IMR-90 (cell line): Measurements from ENCODE around the gene NGEF. TPM values are rescaled to one million over a fixed set of nuclear protein-coding genes. Genes with fewer than 3 reads are reported as not detected.

Experiments used
- ATAC-seq: fragments of 200-7000 bp; cut with Tn5 transposase; 2 replicates; pipeline ENCODE4 v1.9.1; 2020; ENCODE audit warnings: low read depth, mild to moderate bottlenecking, moderate library complexity
- BruUV-seq: library from RNA; stranded (reverse); fragments of 400-500 nt; replicated peaks from 2 replicates; lab custom pipeline; 2021; lab: Mats Ljungman, UMichigan
- CTCF ChIA-PET: fragments of 300-600 bp; formaldehyde crosslinking; extraction: SDS; loops from one replicate; lab custom pipeline; 2021; ENCODE audit warnings: antibody characterized with exemption; lab: Yijun Ruan, JAX
- POLR2A ChIA-PET: fragments of 300-600 bp; sonication (Branson Sonifier 250); formaldehyde crosslinking; loops from one replicate; lab custom pipeline; 2022; ENCODE audit warnings: antibody characterized with exemption; ENCODE audit not compliant: unreplicated experiment; lab: Charles Lee
- DNase-seq: peaks from one replicate; pipeline ENCODE4 v3.0.0; 2013
- H2AFZ ChIP-seq: replicated peaks from 2 replicates; pipeline ENCODE3; 2013; ENCODE audit warnings: low read length, mild to moderate bottlenecking; ENCODE audit not compliant: poor library complexity
- H2AK5ac ChIP-seq: 2 replicates; pipeline ENCODE4 v1.6.1; 2013; ENCODE audit warnings: low read depth, low read length, inconsistent platforms
- H2AK9ac ChIP-seq: replicated peaks from 2 replicates; pipeline ENCODE3; 2013; ENCODE audit warnings: mild to moderate bottlenecking, low read depth, low read length, moderate library complexity; ENCODE audit not compliant: poor library complexity
- H2BK120ac ChIP-seq: 2 replicates; pipeline ENCODE4 v1.6.1; 2013; ENCODE audit warnings: low read depth, low read length, inconsistent platforms
- H2BK15ac ChIP-seq: 3 replicates; pipeline ENCODE4 v1.6.1; 2013; ENCODE audit warnings: low read depth, low read length, inconsistent platforms
- H2BK20ac ChIP-seq: 2 replicates; pipeline ENCODE4 v1.6.1; 2013; ENCODE audit warnings: low read depth, mild to moderate bottlenecking, inconsistent platforms, low read length, moderate library complexity
- H2BK5ac ChIP-seq: 2 replicates; pipeline ENCODE4 v1.6.1; 2013; ENCODE audit warnings: mild to moderate bottlenecking, low read depth, low read length, inconsistent platforms; ENCODE audit not compliant: poor library complexity, severe bottlenecking
- H3K14ac ChIP-seq: replicated peaks from 2 replicates; pipeline ENCODE4 v1.6.1; 2013; ENCODE audit warnings: low read depth, low read length, inconsistent platforms
- H3K18ac ChIP-seq: 2 replicates; pipeline ENCODE4 v1.6.1; 2013; ENCODE audit warnings: low read depth, low read length, control low read depth
- H3K23ac ChIP-seq: 2 replicates; pipeline ENCODE4 v1.6.1; 2013; ENCODE audit warnings: low read depth, low read length, inconsistent platforms
- H3K27ac ChIP-seq: 2 replicates; pipeline ENCODE4 v1.5.1; 2013; ENCODE audit warnings: mild to moderate bottlenecking, control low read depth, low read length; ENCODE audit not compliant: insufficient read depth
- H3K27me3 ChIP-seq: 2 replicates; pipeline ENCODE4 v1.6.1; 2013; ENCODE audit warnings: low read length; ENCODE audit not compliant: control insufficient read depth, insufficient read depth
- H3K36me3 ChIP-seq: 2 replicates; pipeline ENCODE4 v1.6.1; 2013; ENCODE audit warnings: low read length, mixed read lengths; ENCODE audit not compliant: control insufficient read depth, insufficient read depth
- H3K4ac ChIP-seq: 2 replicates; pipeline ENCODE4 v1.6.1; 2013; ENCODE audit warnings: low read depth, low read length, inconsistent platforms
- H3K4me1 ChIP-seq: 2 replicates; pipeline ENCODE4 v1.6.1; 2013; ENCODE audit warnings: low read length, mixed read lengths; ENCODE audit not compliant: control insufficient read depth, insufficient read depth
- H3K4me2 ChIP-seq: 2 replicates; pipeline ENCODE4 v1.6.1; 2013; ENCODE audit warnings: low read depth, mild to moderate bottlenecking, control low read depth, low read length, moderate library complexity
- H3K4me3 ChIP-seq: 2 replicates; pipeline ENCODE4 v1.5.1; 2013; ENCODE audit warnings: low read depth, mild to moderate bottlenecking, control low read depth, low read length, moderate library complexity; ENCODE audit not compliant: insufficient read depth
- H3K56ac ChIP-seq: 2 replicates; pipeline ENCODE4 v1.6.1; 2013; ENCODE audit warnings: low read length, inconsistent platforms; ENCODE audit not compliant: insufficient read depth; ENCODE audit errors: extremely low read depth
- H3K79me1 ChIP-seq, 2 experiments: 2 replicates each; pipeline ENCODE4 v1.6.1; 2013; ENCODE audit warnings: low read length in 2 of 2, inconsistent platforms in 1 of 2, low read depth in 1 of 2
- H3K9ac ChIP-seq: 2 replicates; pipeline ENCODE4 v1.6.1; 2013; ENCODE audit warnings: low read depth, low read length, control low read depth
- H3K9me1 ChIP-seq: 2 replicates; pipeline ENCODE4 v1.6.1; 2013; ENCODE audit warnings: low read length, inconsistent platforms; ENCODE audit not compliant: insufficient read depth
- H3K9me3 ChIP-seq: 2 replicates; pipeline ENCODE4 v1.6.1; 2013; ENCODE audit warnings: low read length; ENCODE audit not compliant: control insufficient read depth, insufficient read depth
- H4K20me1 ChIP-seq: 2 replicates; pipeline ENCODE4 v1.6.1; 2013; ENCODE audit warnings: low read length, inconsistent platforms; ENCODE audit not compliant: insufficient read depth
- H4K5ac ChIP-seq: 2 replicates; pipeline ENCODE4 v1.6.1; 2013; ENCODE audit warnings: mild to moderate bottlenecking, low read depth, low read length, control low read depth
- H4K8ac ChIP-seq, 2 experiments: 2 replicates each; pipeline ENCODE4 v1.6.1; 2013; ENCODE audit warnings: low read depth in 2 of 2, low read length in 2 of 2, control low read depth in 1 of 2, inconsistent platforms in 1 of 2
- H4K91ac ChIP-seq: 2 replicates; pipeline ENCODE4 v1.6.1; 2013; ENCODE audit warnings: low read depth, low read length, inconsistent platforms; ENCODE audit not compliant: insufficient read depth
- NFE2L2 ChIP-seq: fragments of 150-350 bp; IDR thresholded peaks from 2 replicates; pipeline ENCODE4 v1.6.1; 2016; ENCODE audit warnings: low read depth, mild to moderate bottlenecking, low read length
- RCOR1 ChIP-seq: IDR thresholded peaks from 2 replicates; pipeline ENCODE4 v1.6.1; 2012; ENCODE audit warnings: mild to moderate bottlenecking, low read length, improper control_type of control experiment; ENCODE audit not compliant: insufficient replicate concordance
- SMC3 ChIP-seq: fragments of 150-350 bp; IDR thresholded peaks from 2 replicates; pipeline ENCODE4 v1.6.1; 2016; ENCODE audit warnings: low read depth, mild to moderate bottlenecking, antibody characterized with exemption, low read length, moderate library complexity
- WGBS, 2 experiments: methylation state at CpG; one replicate each; pipeline versions ENCODE4 v1.1.5 to v1.1.7; 2013; ENCODE audit warnings: missing lambda C conversion rate in 2 of 2; ENCODE audit not compliant: insufficient read length in 1 of 2; ENCODE audit errors: extremely low coverage in 2 of 2; 5-methylcytosine and 5-hydroxymethylcytosine counted together
- dilution Hi-C: fragments of 300-500 bp; cut with HindIII; formaldehyde crosslinking; loops from one replicate; pipeline ENCODE4 v1.14.3; 2018; ENCODE audit warnings: low sequenced_read_pairs; ENCODE audit not compliant: unreplicated experiment
- in situ Hi-C: fragments of 300-500 bp; cut with MboI; formaldehyde crosslinking; loops from 3 replicates; pipeline ENCODE4 v1.14.3; 2019; ENCODE audit warnings: low sequenced_read_pairs, inconsistent platforms, mixed read lengths
- intact Hi-C: fragments of 100-400 bp; cut with micrococcal nuclease; formaldehyde crosslinking; loops from 2 replicates; pipeline ENCODE4 v1.10.0; 2022
- polyA plus RNA-seq, 3 experiments: library from polyadenylated mRNA; depleted of rRNA; stranded (reverse); fragments of >200 nt; gene quantifications; 2 replicates each; pipeline ENCODE4 v1.2.3, GENCODE V29; 2012; ENCODE audit warnings: low replicate concordance in 1 of 3
- total RNA-seq: library from RNA; depleted of rRNA; stranded (reverse); fragments of >200 nt; gene quantifications from 2 replicates; pipeline ENCODE4 v1.2.3, GENCODE V29; 2012

Gene NGEF
- total and polyA plus RNA-seq, 2 of the 4 experiments (the other 2 are of a cell fraction), result 1.1 to 1.7 TPM

GRCh38 chr2:232876978-232877441, 136.0 kb downstream of the NGEF start:
- Histone ChIP-seq H4K20me1 (no peaks in the 10 kb centered on the region; the same call in 1 of the 2 replicates), H3K4me2 (no peak overlapping the region), H3K14ac (no peak overlapping the region), H3K18ac (no peak overlapping the region), H3K9me3 (no peaks in the 10 kb centered on the region), H3K4me1 (peaks cover 1% of the 10 kb centered on the region; the same call in 1 of the 2 replicates), H2BK5ac (no peak overlapping the region), H3K27ac (no peak overlapping the region), H2BK15ac (no peak overlapping the region), H2AK9ac (no peak overlapping the region), H4K8ac (no peak overlapping the region), H3K23ac (no peak overlapping the region), H3K79me1 (no peaks in the 10 kb centered on the region), H3K4ac (no peak overlapping the region), H4K91ac (no peak overlapping the region), H2AK5ac (no peak overlapping the region), H2AFZ (peak overlapping the region; percentile 78), H2BK20ac (no peak overlapping the region), H3K4me3 (no peak overlapping the region), H4K5ac (no peak overlapping the region), H3K9me1 (no peaks in the 10 kb centered on the region), H3K56ac (no peak overlapping the region), H2BK120ac (no peak overlapping the region), H3K27me3 (peaks cover 18% of the 10 kb centered on the region), H3K36me3 (no peaks in the 10 kb centered on the region), H3K9ac (no peak overlapping the region)
- in situ Hi-C loops (no loop called here), intact Hi-C loops (no loop called here), dilution Hi-C loops (no loop called here)
- ChIA-PET CTCF (no interaction called here), POLR2A (no interaction called here)
- BruUV-seq, result no TSS peak
- ATAC-seq, result no peak
- TF ChIP-seq RCOR1 (no peak), NFE2L2 (no peak), SMC3 (no peak)
- DNase-seq, result no peak
- WGBS, 2 experiments, result 20% methylated on average over 2 of the region's 21 CpGs; no CpG with 5 or more reads in 1 of the 2 experiments
